ENCODE results near the gene TBC1D8.

DNA sequence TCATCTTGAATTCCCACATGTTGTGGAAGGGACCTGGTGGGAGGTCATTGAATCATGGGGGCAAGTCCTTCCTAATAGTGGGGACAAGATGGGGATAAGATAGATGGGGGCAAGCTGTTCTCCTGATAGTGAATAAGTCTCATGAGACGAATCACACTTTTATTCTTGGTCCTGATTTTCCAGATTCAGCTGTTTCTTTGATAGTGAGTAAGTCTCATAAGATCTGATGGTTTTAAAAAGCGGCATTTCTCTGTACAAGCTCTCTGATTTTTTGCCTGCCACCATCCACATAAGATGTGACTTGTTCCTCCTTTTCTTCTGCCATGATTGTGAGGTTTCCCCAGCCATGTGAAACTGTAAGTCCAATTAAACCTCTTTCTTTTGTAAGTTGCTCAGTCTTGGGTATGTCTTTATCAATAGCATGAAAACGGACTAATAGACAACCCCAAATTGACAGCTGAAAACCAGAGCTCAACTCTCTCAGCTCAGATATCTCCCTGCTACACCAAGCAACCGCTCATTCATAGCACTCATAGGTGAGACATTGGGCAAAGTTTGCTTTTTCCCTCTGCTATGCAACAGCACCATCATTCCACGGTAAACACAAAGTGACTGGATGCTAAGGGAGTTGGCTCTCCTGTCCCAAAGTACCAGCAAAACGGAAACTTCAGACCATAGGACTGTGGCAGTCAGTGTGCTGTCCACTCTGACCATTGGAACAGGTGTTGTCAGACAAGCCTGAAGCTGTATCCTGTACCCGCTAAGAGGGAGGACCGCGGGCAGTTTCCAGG, 44.9 kb upstream of the TBC1D8 start:
- TF ChIP-seq, protein P1, sequence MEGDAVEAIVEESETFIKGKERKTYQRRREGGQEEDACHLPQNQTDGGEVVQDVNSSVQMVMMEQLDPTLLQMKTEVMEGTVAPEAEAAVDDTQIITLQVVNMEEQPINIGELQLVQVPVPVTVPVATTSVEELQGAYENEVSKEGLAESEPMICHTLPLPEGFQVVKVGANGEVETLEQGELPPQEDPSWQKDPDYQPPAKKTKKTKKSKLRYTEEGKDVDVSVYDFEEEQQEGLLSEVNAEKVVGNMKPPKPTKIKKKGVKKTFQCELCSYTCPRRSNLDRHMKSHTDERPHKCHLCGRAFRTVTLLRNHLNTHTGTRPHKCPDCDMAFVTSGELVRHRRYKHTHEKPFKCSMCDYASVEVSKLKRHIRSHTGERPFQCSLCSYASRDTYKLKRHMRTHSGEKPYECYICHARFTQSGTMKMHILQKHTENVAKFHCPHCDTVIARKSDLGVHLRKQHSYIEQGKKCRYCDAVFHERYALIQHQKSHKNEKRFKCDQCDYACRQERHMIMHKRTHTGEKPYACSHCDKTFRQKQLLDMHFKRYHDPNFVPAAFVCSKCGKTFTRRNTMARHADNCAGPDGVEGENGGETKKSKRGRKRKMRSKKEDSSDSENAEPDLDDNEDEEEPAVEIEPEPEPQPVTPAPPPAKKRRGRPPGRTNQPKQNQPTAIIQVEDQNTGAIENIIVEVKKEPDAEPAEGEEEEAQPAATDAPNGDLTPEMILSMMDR (IDR thresholded peaks at IDR 0.05): no peak
- TF ChIP-seq POLR2A (IDR thresholded peaks at IDR 0.05): no peak
